HUDEP-2 (cell line): ENCODE measurements around the gene NIN.
"Not testable (repeated sequence)": the region's sequence is repeated elsewhere in the genome, so short reads cannot be mapped to it uniquely, and the experiment has no call there.

Source experiments
- DNase-seq, 76 experiments: peaks; one replicate each; lab custom pipeline; 2025; ENCODE audit not compliant: unreplicated experiment in 76 of 76; lab: John Stamatoyannopoulos, UW

NIN gene

DNA sequence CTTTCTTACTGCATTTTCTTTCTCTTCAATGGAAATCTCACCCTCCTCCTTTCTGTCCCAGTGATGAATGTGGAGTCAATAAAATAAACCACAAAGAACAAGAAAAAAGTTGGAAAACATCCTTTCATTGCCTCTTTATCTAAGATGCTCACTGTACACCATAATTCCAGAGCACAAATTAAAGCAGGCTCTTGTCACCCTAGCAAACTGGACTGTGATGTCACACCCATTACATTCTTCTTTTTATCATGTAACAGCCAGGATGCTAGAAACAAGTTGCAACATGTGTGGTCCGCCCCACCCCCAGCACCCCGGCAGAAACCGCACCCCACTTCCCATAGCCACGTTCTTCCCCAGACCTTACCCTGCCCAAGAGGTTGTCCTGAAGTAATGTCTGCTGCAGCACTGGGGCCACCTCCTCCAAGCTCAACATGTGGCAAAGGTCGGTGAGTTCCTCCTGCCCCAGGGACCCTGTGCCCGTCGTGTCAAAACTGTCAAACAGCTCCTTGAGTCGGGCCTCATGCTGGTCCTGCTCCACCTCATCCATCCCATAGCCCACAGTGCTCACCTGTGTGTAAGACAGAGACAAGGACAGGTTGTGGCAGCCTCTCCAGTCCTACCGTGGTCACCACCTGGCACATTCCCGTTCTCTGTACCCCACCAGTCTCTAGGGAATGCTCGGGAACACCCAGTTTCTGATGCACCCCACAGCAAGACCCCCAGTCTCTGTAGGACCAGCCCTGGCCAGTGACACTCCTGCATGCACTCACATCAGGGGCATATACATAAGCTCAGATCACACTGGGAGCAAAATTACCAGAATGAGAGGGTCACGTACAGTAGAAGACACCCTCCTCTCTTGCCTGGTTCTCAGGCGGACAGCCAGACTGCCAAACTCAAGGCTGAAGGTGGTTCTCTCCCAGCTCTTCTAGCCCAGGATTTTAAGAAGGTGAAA, 9.2 kb downstream of the NIN start:
- DNase-seq: peak in 1 of 76 experiments; percentile 1

DNA sequence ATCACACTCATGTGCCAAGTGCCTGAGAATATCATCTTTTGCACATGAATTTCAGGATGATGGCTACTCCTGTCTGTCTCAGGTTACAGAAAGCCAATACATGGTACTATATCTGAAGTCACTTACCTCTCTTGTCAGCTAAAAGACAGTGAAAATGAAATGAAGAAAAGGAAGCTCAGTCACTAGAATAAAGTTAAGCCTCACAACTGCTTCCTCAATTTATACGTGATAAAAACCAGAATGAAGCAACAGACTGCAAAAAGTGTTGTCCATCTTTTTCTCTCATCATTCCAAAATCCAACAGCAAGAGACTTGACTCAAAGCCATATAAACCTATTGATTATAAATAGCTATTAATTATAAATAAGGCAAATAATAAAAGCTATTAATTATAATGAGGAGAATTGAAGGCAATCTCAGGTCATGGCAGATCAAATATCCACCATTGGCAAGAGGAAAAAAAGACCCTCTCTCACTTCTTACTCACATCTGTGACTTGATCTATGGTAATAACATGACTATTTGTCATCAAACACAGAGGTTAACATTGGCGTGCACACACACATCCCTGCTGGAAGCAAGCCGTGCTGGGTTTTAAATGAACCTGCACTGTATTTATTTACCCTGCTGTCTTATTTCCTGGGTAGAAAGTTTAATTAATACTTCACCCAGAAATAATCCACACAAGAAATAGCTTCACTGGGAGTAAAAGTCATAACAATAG, 10.0 kb downstream of the NIN start:
- no peak for DNase-seq

DNA sequence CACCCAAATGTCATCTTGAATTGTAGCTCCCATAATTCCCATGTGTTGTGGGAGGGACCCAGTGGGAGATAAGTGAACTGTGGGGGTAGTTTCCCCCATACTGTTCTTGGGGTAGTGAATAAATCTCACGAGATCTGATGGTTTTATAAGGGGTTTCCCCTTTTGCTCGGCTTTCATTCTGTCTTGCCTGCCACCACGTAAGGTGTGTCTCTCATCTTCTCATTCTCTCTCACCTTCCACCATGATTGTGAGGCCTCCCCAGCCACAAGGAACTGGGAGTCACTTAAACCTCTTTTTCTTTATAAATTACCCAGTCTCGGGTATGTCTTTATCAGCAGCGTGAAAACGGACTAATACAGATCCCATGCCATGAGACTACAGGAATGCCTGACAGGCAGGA, 11.7 kb downstream of the NIN start:
- DNase-seq: not testable (repeated sequence)

DNA sequence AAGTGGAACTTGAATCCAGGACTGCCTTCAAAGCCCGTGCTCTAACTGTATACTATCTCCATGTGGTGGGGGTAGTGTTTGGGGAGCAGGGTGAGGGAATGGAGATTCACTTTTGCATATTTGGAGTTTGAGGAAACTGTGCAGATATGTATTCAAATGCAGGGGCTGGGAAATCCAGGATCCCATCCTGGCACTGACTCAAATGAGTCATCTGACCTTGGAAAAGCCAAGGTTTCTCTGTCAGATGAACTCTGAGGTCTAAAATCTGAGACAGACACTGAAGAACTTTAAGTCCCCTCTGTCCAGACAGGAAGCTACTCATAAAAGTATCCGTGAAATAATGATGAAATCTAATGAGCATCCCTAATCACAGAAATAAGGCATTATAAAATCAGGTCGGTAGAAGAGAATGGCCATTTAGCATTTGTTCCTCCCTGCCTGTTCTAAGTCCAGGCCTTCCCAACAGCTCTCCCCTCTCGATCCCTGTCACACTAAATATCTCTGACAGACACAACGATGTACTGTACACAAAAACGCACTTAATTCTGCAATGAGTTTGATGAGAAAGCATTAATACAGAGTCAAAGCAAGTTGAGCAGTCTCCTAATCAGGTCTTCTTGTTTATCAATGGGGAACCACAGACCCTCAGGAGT, 14.4 kb downstream of the NIN start:
- no peak for DNase-seq

DNA sequence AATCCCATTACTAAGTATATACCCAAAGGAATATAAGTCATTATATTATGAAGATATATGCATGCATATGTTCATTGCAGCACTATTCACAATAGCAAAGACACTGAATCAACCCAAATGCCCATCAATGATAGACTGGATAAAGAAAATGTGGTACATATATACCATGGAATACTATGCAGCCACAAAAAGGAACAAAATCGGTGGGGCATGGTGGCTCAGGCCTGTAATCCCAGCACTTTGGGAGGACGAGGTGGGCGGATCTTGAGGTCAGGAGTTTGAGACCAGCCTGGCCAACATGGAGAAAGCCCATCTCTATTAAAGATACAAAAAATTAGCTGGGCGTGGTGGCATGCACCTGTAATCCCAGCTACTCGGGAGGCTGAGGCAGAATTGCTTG, 15.4 kb downstream of the NIN start:
- DNase-seq: not testable (repeated sequence)

DNA sequence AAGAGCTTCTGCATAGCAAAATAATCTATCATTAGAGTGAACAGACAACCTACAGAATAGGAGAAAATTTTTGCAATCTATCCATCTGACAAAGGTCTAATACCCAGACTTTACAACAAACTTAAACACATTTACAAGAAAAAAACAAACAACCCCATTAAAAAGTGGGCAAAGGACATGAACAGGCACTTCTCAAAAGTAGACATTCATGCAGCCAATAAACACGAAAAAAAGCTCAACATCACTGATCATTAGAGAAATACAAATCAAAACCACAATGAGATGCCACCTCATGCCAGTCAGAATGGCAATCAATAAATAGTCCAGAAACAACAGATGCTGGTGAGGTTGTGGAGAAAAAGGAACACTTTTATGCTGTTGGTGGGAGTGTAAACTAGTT, 15.9 kb downstream of the NIN start:
- DNase-seq: not testable (repeated sequence)

DNA sequence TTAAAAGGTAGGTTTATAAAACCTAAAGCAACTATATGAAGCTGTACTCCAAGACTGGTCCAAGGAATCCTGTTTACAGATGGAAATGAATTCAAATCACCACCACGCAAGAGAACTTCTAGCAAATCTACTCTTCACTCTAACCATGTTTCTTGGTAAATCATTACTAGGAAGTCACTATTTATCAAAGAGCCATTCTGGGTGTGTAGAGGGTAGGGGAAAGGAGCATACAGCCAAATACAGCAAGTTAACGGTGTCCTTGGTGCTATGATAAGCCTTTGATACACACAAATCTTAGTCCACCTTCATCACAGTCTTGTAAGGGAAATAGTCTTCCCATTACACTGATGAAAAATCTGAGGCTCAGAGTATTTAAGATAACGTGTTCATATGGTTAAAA, 16.8 kb downstream of the NIN start:
- no peak for DNase-seq

DNA sequence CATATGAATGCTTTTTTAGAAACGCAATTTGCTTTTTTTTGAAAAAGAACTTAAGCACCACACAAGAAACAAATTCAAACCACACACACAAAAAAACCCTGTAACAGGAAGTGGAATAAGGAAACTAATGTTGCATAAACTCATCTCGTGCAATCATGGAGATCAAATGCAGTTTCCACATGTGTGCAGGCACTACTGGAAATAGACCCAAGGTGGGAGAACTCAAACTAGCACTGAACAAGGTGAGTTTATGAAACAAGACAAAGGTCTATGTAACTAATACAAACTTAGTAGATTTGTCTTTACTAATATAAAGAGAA, 17.5 kb downstream of the NIN start:
- DNase-seq: no peak

DNA sequence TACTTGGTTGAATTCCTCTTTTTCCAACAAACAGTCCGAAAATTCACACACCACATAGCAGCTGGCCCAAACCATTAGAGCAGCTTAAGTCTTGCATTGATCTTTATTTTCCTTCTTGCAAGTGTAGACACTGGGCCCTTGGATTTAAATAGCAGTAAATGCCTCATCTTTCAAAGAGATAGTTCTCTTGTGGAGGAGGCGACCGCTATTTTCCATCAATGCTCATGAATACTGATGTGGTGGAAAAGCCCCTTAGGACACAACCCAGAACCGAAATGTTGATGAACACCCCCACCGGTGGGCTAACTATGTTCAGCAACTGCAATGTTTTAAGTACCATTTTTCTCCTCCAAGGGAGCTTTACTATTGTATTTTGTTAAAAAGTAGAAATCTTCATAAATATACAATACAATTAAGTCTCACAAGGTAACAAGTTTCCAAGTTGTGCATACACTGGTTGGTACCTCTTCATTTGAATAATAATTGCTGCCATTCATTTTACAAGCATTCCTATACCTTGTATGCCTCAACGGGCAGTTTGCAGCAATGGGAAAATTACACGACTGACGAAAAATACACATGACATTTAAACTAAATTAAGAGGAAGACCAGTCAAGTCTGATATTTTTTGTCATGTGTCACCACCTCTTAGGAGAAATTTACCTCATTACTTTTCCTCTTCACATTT, 18.0 kb downstream of the NIN start:
- no peak for DNase-seq

DNA sequence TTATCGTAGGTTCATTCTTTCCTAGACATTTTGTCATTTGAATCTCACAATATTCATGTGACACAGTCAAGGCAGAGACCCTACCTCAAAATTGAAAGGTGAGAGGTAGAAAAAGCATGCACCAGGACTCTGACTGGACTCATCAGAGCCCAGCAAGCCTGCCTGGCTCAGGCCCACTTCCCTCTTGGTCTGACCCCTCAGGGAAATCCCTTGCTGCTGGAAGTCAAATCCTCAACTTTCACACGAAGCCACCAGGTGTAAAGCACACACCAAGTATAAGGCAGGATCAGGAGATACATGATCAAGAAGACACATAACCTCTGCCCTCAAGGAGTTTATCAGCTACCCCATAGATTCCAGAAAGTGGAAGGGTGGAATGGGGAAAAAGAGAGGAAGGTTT, 18.8 kb downstream of the NIN start:
- DNase-seq: no peak

DNA sequence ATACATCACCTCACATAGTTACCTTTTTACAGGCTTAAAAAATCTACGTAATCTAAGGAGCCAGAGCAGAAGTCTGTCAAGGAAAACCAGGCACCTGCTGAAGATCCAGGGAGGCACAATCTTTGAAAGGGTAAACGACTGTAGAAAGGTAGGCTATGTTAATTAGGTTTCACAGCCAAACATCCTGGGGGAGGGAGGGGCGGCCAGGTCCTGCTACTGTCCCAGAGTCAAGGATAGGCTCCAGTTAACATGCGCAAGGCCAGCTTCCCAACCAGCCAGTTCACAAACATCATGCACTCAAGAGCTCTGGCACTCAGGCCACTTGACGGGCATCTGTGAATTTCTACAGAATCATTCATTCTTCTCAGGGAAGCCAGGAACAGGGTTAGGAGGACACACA, 22.9 kb downstream of the NIN start:
- DNase-seq: no peak

DNA sequence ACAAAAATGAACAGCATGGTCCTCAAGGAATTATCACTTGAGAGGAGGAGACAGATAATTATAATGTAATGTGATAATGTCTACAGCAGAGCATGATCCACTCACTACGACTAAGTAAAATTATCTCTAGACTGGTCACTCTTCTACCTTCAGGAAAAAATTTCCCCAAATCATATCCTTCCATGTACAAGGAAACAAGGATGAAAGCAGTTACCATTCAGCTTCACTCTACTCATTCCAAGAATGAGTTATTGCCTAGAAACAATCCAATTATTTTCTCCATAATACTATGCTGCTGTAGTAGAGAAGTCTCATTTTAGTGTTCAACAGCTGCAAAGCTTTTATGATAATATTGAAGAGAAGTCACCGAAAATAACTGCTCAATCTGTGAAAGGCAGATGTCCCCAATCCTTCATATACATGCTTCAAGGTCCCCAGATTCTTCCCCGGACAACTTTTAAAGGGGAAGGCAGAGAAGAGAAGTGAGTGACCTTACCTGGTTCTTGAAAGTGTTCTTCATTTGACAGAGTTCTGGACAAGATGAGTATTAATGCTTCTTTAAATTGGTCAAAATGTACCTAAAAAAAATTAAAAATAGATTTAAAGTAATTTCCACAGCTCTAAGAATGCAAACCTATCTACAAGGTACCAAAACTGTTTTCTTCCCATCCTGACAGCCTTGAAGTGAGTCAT, 24.6 kb downstream of the NIN start:
- DNase-seq: no peak

DNA sequence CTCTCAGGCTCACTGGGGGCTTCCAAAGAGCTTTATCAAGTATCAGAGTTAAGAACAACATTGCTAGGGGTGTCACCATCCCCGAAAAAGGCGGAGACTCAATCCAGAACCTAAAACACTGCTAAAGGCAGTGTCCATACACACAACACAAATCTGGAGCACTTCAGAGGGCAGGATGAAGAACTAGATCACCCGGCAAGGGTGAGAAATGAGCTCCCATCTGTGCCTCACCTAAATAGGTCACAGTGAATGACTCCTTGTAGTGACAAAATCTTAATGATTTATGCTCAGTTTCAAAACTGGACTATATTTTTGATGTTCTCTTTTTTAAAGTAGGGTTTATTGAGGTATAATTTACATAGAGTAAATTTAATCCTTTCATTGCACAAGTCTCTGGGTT, 25.6 kb downstream of the NIN start:
- DNase-seq: no peak

DNA sequence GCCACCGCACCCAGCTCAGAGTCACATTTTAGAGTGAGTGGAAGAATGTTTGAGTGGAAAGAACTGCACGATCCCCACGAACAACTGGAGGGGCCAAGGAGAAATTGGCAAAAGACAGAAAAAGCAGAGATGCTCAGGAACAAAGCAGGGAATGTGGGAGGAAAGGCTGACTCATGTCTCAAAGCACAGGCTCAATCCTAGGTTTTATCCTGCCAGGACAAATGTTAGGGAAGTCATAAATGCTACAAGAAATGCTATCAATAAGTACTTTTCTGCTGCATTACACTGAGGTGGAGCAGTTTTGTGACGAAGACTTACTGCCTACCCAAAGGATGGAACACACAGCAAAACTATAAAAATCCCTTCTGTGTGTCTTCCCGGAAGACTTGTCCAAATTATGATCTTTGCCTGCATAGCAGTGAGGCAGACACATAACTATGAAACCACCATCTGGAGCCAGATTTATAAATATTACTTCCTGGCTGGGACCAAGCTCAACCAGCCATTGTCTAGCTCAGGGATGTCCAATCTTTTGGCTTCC, 26.7 kb downstream of the NIN start:
- DNase-seq: no peak

DNA sequence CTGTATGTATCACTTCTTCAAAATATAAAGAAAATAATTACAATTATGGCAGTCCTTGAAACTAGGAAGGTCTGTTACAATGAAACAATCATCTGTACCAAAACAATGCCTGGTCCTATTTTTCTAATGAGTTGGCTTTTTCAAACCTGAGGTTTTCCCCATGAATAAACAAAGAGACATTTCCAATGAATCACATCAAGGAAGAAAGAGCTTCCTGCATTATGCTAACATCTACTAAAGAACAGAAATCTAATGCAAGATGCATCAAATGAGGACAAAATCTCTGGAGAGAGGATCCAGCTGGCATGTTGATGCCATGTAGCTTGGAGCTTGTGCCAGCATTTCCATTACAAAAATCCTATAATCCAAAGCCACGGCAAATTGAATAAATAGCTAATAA, 29.3 kb downstream of the NIN start:
- no peak for DNase-seq

DNA sequence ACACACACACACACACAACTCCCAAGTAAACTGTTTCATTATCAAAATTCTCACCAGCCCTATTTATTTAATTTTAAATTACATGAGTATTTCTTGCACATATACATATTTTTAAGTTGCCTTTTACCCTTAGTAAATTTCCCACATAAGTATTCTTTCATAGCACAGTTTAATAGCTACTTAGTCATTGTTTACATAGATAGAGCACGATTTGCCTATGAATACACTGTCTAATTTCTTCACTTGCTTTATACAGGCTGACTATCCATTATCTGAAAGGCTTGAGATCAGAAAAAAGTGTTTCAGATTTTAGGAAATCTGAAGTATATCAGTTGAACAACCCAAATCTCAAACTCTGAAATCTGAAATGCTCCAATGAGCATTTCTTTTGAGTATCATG, 30.9 kb downstream of the NIN start:
- DNase-seq: no peak

DNA sequence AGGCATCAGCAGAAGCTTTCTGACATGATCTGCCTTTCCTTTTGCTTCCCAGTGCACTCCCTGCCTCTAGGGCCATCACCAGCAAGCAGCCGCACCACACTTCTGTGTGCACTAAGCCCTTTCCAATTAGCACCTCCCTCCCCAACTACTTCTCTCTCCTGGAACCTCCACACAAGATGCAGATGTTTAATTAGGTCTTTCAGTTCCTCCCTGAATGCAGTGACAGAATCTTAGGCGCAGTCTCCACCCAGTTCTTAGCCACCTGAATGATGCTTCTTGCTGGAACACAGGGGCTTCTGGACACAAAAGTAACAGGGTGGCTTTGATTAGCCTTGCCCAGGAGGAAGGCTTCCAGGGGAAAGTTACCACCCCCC, 32.9 kb downstream of the NIN start:
- no peak for DNase-seq

DNA sequence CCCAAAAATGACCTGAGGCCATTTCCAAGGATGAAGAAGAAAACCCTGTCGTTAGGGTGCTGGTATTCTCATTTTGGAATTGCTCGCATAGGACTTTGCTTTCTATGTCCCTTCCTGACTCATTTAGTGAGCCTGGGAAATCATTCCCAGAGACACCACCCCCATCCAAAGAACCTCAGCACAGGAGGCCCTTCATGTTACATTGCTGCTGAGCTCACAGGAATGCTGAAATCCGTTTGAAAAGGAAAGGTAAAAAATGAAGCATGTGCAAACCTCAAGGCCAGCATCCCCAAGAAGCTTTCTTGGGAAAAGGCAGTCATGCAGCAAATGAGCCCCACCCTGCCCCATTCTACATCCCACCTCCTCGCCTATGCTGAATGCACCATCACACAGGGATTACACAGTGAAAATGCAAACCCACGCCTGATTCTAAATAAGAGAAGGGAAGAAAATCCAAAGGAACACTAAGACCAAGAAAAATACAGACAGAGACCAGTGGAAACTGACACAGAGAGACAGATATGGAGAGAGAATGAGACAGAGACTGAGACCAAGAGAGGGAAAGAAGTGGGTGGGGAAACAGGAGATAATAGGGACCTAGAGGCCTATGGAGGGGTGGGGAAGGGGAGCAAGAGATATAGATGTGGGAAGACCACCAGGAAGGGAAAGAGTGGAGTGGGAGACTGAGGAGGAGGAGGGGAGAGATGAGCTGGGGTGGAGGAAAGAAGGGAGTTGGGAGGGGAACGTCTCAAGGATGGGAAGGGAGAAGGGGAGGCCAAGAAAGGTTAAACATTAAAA, 33.5 kb downstream of the NIN start:
- DNase-seq: no peak

DNA sequence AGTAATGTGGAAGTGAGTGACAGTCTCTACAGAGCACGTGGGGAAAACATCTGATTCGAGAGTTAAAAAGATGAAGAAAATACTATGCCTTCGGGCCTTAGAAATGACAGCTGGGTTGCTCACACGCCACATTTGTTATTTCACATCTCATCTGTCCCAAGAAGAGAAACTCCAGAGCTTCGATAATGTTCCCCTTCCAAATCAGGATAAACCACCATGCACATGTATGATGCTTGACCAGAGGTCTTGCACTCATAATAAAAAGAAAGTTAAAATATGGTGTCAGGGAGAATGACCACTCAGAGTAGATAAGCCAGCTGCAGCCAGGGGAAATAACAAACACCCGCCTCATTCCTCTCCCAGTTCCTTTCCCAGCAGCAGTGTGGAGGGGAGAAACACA, 34.6 kb downstream of the NIN start:
- no peak for DNase-seq

DNA sequence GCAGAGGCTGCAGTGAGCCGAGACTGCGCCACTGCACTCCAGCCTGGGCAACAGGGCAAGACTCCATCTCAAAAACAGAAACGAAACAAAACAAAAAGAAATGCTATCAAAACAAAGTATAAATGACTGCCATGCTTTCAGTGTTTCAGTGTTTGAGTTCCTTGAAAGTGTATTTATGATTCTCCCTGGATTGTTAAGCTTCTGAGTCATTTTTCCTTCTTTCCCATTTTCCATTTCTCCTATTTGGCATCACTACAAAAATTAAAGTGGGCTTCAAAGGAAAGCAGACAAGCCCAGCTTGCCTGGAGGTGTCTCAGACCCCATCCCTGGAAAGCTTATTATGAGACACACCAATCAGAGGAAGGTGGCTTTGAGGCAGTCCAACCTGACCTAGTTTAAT, 35.1 kb downstream of the NIN start:
- DNase-seq: no peak
